Stimulated activated CD4-positive, alpha-beta T cell treated with anti-CD3 and anti-CD28 coated beads, Interleukin-2, amount 100 ng/mL, for 24 hours (primary cell): ENCODE measurements around the gene ZNF768.
A peak's percentile ranks its signal among the peaks of the same experiment; 100 is the strongest.

Experiments
- DNase-seq, 2 donors: peaks; one replicate each; pipeline ENCODE4 v3.0.0-alpha.2; 2020

Gene ZNF768

GRCh38 chr16:30526137-30526822 is at the start of gene ZNF768:
Gene ZNF768, minus strand, starts transcription at chr16:30526566. Its CDS starts 153 bp downstream, at chr16:30526413.
- peak in 1 of 2 donors; percentile 54 for DNase-seq

- DNase-seq = no peak
Observed at GRCh38 chr16:30574678-30575077, 48.3 kb upstream of the ZNF768 start.

- peak; percentile 91 to 92 for DNase-seq
Observed at GRCh38 chr16:30571445-30572322, 45.3 kb upstream of the ZNF768 start, which contains the start of gene ZNF688. Gene ZNF688, minus strand, starts transcription at chr16:30571714. Its CDS starts 85 bp downstream, at chr16:30571629.

DNA sequence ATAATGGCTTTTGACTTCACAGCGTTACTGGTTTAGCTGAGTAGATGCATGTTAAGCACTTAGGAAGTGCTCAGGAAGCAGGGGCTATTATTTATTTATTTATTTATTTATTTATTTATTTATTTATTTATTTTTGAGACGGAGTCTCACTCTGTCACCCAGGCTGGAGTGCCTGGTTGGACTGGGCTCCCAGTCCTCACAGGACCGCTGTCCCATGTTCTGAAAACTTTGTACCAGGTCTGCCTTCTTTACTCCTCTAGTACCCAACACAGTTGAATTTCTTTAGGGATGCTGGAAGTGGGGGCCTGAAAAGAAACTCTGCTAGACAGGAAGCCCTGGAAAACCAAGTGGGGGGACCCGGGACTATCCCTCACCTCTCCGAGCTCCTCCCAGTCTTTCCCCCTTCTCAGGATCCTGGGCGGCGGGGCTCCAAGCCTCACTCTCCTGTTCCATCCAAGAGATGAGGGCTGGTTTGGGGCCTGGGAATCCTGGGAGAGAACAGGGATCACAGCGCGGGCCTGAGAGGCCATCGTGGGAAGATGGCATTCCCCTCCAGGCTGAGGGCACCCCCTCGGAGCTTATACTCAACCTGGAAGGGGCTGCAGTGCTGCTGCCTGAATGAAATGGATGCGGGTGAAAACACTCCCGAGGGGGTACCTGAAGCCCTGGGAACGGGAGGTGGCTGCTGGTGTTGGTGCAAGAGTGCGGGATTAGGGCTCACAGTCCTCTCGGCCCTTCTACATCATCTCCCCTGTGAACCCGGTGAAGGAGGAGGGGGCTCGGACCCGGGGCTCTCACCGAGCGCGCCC is 44.5 kb upstream of the ZNF768 start:
- DNase-seq = no peak

GRCh38 chr16:30569746-30570635 is 43.6 kb upstream of the ZNF768 start:
- no peak for DNase-seq

GRCh38 chr16:30569281-30569680 is 42.9 kb upstream of the ZNF768 start:
- no peak for DNase-seq

GRCh38 chr16:30567991-30568638 is 41.7 kb upstream of the ZNF768 start:
- peak in 1 of 2 donors; percentile 49 for DNase-seq

DNA sequence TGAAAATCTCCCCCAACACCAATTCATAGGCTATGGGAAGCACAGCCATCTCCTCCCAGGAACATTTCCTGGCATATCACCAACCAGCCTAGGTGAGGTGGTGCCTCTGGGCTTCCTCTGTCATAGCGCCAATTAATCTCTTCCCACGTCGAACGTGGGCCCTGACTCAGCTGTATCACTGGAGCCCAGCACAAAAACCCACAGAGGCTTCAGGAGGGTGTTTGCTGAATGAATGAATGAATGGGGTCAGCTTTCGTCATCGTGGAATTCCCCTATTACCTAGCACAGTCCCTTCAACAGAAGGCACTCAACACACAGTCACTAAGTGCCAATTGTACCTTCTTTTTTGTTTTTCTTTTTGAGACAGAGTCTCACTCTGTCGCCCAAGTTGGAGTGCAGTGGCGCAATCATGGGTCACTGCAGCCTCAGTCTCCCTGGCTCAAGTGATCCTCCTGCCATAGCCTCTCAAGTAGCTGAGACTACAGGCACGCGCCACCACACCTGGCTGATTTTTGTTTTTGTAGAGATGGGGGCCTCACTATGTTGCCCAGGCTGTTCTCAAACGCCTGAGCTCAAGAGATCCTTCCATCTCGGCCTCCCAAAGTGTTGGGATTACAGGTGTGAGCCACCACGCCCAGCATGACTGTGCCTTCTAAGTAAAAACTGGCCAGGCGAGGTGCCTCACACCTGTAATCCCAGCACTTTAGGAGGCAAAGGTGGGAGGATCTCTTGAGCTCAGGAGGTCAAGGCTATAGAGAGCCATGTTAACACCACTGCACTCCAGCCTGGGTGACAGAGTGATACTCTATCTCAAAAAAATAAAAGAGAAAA is 41.0 kb upstream of the ZNF768 start:
- DNase-seq = peak; percentile 65 to 75

DNA sequence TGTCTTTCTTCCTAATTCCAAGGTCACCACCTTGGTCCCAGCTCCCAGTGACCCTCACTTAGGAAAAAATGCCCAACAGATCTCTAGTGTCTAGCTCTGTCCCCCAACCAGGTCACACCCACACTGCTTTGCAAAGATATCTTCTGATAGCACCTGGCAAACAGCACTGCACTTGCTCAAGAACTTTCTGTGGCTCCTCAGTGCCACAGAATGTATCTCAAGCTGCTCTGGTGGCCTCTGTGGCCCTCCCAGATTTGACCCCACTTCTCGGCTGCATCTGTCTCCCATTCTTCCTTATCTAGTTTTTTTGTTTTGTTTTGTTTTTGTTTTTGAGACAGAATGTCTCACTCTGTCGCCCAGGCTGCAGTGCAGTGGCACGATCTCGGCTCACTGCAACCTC is 40.2 kb upstream of the ZNF768 start:
- no peak for DNase-seq

DNA sequence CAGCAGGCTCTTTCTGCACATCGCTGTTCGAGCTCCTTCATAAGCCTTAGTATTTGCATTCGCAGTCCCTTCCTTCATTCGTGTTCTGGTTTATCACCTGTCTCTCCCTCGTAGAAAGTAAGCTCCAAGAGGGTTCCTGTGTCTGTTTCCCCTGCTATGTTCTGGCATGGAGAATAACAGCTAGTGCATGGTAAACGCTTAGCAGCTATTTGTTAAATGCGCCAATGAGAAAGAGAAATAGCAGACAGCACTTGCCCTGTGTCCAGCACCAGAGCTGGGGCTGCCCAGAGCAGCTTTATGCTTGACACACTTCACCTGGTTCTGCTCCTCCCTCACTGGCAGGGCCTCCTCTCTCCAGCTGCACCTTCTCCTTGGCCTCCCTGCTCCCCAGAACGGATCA is 39.6 kb upstream of the ZNF768 start:
- DNase-seq = no peak

DNA sequence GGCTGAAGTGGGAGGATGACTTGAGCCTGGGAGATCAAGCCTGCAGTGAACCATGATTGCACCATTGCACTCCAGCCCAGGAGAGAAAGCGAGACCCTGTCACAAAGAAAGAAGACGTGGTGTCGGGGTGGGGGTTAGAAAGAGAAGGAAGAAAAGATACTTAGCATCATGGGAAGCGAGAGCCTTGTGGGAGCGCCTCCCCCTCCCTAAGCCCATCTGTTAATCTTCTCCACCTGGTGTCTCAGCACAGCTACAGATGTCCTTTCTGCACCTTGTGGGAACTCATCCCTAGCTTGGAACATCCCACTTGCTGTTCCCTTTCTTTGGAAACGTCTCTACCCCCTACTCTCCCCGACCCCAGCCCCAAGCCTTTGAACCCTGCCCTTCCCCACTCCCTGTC is 39.2 kb upstream of the ZNF768 start:
- no peak for DNase-seq

- no peak for DNase-seq
Observed at GRCh38 chr16:30562021-30562420, 35.7 kb upstream of the ZNF768 start.

- DNase-seq = peak in 1 of 2 donors; percentile 40
Observed at GRCh38 chr16:30561089-30561816, 34.9 kb upstream of the ZNF768 start.

DNA sequence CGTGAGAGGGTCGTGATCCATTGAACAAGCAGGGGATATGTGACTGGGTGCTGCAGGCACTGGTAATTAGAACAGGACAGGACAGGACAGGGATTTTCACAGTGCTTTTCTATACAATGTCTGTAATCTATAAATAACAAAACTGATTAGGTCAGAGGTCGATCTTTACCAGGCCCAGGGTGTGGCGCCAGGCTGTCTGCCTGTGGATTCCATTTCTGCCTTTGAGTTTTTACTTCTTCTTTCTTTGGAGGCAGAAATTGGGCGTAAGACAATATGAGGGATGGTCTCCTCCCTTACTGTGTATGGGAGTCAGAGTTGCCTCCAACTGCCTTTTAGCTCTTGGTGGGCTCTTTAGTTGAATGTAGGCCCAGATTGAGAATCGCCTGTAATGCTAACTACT is 33.3 kb upstream of the ZNF768 start:
- no peak for DNase-seq

DNA sequence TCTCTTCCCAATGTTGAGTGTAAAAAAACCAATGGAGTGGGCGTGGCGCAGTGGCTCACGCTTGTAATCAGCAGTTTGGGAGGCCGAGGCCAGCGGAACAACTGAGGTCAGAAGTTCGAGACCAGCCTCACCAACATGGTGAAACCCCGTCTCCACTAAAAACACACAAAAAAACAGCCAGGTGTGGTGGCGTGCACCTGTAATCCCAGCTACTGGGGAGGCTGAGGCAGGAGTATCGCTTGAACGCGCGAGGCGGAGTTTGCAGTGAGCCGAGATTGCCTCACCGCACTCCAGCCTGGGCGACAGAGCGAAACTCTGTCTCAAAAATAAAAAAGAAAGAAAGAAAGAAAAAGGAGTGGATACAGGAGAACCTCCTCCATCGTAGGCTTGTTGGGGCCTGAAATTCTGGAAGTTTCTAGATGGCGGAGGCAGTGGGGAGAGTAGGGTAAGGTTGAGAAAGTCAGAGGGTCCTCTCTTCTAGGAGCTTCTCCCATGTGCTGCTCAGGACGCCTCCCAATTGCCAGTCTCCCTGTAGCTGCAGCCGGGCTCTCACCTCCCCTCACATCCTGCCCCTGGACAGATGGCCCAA is 32.5 kb upstream of the ZNF768 start:
- no peak for DNase-seq

DNA sequence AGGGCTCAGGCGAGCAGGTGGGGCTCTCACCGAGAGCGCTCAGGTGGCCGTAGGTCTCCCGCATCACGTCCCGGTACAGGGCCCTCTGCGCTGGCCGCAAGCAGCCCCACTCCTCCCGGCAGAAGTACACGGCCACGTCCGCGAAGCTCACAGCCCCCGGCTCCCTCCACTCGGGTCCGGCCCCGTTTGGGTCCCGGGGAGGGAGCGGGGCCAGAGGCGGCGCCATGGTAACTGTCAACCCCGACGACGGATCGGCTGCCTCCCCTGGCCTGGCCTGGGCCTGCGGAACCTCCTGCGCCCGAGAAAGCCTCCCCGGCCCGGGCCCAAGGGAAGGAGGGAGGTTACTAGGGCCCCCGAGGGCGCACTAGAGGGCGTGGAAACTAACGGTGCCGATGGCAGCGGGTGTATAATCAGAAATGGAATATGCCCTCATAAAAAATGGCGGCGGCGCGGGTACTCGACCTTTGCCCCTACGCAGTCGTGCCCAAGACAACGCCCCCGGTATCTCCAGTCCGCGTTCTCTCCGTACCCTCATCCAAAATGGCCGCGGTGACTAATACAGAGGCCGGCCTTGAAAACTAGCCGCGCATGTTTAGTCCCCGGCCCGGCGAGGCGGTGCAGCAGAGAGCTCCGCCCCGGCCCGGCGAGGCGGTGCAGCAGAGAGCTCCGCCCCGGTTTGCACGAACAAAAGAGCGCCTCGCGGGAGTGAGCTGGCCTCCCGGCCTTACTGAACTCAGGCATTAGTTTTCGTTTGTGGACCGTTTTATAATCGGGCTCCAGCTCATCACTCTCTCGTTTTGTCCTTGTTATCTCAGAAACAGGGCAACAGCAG is 31.8 kb upstream of the ZNF768 start, which contains the start of gene ZNF764:
TSS of gene ZNF764 (minus strand) at position 418 of the 832 bp plus-strand sequence. CDS start at position 226, 192 bp downstream.
- DNase-seq = peak; percentile 96 to 97

DNA sequence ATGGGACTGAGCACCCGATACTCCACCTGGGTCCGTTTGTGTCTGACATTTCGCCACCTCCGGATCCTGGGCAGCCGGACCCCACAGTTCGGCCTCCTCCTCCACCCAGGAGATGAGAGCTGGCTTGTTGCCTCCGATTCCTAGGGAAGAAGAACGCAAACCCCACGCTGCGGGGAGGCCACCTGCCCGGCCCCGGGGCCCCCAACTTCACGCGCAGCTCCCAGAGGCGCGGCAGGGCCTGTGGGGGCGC is 31.3 kb upstream of the ZNF768 start:
- peak; percentile 47 for DNase-seq

- no peak for DNase-seq
Observed at GRCh38 chr16:30556125-30556473, 29.7 kb upstream of the ZNF768 start.
